Activated CD4-positive, alpha-beta T cell treated with anti-CD3 and anti-CD28 coated beads, Interleukin-2, amount 50 U/mL, for 16 hours (primary cell): ENCODE data around the gene TSC1.
"Not testable (repeated sequence)": the region's sequence is repeated elsewhere in the genome, so short reads cannot be mapped to it uniquely, and the experiment has no call there.

Experiments
- DNase-seq: peaks from one replicate; pipeline ENCODE4 v3.0.0-alpha.2; 2020

Gene TSC1

DNA sequence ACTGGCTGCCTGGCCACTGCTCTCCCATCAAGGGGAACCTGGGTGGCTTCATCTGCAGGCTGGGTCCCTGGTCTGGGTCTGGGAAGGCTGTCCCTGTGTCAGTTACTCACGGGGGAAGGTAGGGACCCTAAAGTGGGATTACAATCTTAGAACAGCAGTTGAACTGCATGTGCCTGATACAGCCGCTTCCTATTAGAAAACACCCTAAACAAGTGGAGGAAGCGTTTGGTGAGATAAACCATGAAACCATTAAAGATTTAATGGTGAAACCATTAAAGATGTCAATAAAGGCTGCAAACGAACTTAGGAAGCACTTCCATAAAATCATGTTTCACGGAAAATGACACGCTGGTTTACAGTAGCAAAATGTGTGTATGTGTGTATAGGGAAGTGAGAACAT, 31.5 kb upstream of the TSC1 start:
- DNase-seq = no peak

DNA sequence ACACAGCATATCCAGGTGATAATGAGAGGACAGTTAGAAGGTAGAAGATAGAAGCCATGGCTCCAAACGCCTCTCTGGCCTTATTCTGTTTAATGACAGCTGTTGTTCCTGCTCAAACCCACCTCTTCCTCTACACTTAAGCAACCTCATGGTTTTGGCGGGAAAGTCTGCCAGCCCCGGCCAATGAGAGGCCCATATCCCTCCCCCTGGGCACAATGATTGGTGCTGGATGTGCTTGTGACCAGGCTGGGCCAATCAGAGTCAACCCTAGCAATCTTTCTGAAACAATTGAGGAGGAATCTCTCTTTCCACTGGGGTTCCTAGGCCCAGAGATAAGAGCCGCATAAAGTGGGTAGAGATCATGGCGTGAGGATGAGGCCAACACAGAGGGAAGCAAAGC, 29.3 kb upstream of the TSC1 start:
- peak; percentile 16 for DNase-seq

DNA sequence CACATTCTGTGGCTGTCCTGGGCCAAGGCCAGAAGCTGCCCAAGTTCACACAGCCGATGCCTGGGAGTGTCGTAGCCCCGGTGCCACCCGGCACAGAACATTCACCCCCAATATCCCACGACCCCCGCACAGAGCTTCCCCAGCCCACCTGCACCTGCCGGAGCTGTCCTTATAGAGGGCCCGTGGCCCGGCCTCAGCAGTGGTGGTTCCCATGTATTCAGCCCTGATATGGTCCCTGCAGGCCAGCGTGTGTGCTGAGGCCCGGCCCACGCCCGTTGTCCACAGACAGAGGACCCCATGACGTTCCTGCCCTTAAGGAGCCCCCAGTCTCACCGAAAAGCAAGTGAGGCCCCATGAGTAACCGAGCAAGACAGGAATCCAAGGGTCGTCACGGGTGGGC, 28.8 kb upstream of the TSC1 start:
- no peak for DNase-seq

DNA sequence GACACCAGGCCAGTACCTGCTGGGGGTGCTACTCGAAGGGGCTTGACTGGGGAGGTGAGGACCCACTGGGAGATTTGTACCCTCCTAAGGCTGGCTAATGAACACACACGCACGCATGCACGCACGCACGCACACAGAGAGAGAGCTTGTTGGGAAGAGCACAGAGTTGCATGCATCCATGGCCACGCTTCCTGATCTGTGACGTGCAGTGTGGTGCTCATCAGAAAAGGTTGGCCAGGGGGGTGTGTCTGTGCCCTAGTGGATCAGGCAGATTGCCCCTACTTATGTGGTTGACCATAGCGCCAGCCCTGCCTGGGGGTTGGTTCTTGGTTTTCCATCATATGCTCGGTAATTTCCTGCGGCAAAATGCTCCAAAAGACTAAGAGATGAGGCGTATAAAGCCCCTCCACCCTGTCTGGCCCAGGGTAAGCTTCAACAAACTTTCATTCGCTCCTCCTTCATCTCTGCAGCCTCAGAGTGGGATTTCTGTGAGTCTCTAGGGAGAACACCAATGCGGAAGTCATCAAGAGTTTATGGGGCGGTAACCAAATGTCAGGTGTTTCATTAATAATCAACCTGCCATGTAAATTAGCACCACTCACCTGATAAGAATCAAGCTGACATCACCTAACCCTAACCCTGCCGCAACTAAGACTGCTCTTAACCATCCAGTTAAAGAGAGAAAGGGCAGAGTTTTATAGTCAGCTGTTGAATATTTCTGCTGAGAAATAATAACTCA, 26.1 kb upstream of the TSC1 start:
- no peak for DNase-seq

DNA sequence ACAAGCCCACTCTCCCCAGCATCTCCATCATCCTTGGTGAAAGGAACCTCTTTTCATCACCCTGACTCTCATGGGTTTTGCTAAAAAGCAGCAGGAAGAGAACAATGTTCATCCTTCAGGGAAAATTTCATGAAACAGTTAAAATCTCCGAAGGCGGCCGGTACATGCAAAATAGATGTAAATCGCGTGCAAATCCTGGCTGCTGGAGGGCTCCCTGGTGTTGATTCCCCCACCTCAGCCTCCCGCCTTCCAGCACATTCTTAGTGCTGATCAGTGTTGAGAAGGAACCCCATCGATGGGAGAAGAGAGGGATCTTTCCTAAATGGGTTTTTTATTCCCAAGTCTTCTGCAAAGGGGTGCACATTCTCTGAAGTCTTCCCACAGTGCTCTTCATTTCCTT, 25.4 kb upstream of the TSC1 start:
- DNase-seq = no peak

DNA sequence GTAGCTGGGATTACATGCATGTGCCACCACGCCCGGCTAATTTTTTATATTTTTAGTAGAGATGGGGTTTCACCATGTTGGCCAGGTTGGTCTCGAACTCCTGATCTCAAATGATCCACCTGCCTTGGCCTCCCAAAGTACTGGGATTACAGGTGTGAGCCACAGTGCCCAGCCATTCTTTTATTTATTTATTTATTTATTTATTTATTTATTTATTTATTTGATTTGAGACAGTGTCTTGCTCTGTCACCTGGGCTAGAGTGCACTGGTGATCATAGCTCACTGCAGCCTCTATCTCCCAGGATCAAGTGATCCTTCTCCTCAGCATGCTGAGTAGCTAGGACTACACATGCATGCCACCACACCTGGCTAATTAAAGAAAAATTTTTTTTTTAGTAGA, 23.5 kb upstream of the TSC1 start:
- not testable (repeated sequence) for DNase-seq

DNA sequence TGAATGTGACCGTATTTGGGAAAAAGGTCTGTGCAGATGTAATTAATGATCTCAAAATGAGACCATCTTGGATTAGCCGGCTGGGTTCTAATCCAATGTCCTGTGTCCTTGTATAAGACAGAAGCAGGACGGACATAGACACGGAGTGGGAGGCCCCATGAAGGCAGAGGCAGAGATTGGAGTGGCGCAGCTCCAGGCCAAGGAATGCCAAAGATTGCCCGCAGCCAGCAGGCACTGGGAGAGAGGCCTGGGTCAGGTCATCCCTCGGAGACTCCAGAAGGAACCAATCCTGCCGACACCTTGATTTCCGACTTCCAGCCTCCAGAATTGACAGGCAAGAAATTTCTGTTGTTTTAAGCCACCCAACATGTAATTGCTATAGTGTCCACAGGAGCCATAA, 21.1 kb upstream of the TSC1 start:
- DNase-seq = no peak

DNA sequence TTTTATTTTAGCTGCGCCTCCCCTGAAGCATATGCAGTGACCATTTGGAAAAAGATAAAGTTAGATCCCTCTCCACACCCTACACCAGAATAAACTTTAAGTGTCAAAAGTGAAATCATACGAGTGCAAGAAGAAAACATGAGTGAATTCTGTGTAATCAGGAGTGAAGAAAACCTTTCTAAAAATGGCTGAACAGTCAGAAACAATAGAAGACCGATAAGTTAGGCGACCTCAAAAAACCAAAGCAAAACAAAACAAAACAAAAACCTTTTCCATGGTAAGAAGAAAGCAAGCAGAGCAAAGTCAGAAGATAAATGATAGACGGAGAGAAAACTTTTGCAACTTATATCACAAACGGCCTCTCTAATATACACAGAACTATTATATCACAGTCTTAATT, 16.6 kb upstream of the TSC1 start:
- DNase-seq = no peak

DNA sequence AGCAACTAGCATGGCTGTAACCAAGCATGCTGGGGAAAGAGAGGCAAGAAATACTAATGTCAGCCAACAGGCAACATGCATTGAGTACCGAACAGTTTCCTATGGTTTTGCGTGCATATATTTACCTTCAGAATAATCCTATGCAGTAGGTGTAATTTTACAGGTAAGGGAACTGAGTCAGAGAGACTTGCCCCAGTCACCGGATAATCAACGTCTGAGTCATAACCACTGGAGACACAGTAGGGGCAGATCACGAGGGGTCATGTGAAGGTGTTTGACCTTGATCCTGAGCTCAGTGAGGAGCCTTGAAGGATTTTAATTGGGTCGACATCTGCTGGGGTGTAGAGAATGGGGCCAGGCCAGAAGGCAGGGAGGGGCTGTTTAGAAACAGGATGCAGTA, 13.4 kb upstream of the TSC1 start:
- DNase-seq = no peak

DNA sequence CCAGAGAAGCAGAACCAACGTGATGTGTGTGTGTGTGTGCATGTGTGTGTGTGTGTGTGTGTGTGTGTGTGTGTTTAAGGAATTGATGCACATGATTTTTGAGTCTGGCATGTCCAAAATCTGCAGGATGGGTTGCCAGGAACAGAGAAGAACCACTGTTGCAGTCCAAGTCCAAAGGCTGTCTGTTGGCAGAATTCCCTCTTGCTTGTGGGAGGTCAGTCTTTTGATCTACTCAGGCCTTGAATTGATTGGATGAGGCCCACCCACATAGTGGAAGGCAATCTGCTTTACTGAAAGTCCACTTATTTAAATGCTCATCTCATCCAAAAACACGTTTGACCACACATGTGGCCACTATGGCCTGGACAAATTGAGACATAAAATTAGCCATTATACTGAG, 11.4 kb upstream of the TSC1 start:
- DNase-seq = no peak

DNA sequence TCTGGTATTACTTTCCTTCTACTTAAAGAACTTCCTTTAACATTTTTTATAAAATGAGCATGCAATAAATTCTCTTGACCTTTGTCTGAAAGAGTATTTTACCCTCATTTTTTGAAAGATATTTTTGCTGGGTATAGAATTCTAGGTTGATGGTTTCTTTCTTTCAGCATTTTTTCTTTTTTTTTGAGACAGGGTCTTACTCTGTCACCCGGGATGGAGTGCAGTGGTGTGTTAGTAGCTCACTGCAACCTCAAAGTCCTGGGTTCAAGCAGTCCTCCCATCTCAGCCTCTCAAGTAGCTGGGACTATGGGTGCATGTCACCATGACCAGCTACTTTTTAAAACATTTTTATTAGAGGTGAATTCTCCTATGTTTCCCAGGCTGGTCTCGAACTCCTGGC, 10.7 kb upstream of the TSC1 start:
- no peak for DNase-seq

DNA sequence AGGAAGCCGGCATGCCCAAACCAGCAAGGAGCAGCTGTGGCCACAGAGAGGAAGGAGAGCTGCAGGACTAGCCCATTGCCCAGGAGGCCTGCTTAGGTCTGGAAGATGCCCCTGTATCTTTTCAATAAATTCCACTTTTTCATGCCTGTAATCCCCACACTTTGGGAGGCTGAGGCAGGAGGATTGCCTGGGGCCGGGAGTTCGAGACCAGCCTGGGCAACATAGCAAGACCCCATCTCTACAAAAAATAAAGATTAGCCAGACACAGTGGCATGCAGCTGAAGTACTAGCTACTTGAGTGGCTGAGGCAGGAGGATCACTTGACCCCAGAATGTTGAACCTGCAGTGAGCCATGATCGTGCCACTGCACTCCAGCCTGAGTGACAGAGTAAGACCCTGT, 5.3 kb upstream of the TSC1 start:
- no peak for DNase-seq

DNA sequence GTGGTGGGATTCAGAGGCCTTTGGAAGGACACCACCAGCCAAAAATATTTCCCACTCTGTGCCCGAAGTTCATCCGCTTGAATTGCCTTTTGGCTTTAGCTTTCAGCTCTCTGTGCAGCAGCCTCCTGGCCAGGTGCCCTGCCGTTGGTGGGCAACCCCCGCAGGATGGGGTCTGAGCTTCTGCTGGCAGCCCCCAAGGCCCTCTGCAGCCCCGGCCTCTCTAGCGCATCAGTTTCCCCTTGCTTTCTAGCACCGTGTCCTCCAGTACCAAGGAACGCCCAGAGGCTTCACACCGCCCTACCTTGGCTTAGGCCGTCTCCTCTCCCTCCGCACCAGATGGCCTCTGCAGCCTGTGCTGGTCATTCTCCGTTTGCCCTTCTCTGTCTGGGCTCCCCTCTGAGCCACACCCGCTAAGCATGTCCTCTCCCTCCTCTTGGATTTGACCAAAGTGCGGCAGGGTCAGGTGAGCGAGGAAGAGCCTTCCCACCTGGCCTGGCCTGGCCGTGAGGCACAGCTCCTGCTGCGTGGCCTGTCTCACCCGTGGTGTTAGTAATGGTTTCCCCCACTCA, 4.2 kb upstream of the TSC1 start:
- no peak for DNase-seq

DNA sequence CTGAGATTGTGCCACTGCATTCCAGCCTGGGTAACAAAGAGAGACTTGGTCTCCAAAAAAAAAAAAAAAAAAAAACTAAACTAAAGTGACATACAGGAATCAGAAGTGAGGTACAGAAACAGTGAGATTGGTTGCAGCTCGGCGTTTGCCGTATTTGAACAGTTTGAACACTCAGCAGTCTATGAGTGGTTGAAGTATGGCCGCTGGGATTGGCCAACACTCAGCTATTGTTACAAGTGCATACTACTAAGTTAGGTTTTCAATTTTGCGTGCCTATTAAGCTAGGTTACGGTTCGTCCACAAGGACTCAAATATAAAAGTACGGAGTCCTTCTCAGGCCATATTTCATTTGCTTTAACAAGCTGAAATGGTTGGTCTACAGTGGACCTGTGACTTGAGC, 3.3 kb upstream of the TSC1 start:
- no peak for DNase-seq

DNA sequence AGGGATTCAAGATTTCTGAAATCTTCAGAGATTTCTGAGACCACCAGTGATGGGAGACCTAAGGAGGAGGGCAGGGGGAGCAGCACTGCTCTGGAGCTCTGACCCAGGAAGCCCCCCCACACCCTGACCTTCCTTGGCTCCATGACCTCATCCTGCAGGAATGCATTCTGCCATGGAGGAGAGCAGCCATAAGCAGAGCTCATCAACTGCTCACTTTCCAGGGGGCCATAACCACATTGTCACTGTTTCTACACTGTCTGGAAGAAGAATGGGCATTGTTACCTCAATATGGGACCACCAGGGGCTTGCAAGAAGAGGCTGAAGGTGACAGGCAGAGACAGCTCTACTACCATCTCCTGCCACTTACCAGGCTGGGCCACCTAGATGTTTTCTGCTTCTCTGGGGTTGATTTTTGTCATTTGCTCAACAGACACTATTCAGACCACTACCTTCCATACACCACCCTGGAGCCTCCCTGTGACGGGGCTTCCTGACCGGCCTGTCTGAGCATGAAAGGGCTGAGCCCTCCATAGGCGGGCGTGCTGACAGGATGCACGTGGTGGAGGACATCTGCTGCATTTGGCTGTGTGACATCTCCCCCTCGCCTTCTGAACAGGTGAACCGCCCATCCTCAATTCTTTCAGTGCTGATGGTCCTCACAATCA, 2.3 kb upstream of the TSC1 start:
- DNase-seq = no peak

DNA sequence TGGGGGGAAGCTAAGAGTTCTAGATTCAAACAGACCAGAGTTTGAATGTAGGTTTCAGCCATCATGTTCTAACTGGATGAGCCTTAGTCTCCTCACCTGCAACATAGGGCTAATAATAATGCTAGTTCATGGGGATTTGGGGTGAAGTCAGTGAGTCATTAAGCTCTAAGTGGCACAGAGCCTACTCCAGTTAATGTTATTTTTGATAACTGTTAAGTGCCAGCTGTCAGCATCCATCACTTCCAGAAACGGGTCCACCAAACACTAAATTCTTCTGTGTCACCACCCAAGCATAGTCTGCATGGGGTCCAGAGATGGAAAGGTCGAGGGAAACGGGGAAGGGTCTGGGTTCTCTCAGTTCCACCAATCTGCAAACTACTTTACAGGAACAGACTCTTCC, 1.8 kb upstream of the TSC1 start:
- DNase-seq = no peak

DNA sequence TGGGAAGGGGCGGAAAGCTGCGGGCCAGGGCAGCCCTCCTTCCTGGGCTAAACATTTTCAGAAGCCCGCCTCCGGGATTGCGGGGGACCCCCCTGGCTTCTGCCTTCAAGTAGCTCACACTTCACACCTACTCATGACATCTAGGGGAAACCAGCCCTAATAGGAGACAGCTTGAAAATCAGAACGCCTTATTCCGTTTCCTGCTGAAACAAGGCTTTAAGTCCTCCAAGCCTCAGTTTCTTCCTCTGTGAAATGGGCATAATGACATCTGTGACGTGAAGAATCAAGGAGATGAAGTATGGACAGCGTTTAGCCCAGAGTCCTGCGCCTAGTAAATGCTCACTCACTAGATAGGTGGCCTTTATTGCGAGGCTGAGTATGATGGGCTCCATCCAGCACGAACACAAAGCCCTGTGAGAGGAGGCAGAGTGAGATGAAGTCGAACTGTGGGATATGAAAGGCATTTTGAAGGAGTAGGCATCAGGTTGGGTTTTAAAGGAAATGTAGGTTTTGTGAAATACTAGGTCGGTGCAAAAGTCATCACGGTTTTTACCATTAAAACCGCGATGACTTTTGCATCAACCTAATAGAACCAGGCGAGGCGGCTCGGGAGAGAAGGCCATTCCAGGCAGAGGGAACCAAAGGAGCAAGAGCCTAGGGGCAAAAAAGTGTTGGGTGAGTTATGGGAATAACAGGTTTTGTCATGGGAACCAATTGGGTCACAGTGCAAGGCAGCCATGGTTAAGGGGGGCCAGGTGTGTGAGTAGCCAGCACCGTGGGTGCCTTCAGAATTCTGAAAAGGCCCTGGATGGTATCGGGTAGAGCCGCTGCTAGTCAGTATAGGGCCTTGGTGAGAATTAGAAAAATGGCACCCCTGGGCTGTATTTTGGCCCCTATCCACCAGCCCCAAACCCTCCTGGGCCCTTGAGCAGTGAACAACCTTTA, 1.0 kb upstream of the TSC1 start:
- DNase-seq = no peak

DNA sequence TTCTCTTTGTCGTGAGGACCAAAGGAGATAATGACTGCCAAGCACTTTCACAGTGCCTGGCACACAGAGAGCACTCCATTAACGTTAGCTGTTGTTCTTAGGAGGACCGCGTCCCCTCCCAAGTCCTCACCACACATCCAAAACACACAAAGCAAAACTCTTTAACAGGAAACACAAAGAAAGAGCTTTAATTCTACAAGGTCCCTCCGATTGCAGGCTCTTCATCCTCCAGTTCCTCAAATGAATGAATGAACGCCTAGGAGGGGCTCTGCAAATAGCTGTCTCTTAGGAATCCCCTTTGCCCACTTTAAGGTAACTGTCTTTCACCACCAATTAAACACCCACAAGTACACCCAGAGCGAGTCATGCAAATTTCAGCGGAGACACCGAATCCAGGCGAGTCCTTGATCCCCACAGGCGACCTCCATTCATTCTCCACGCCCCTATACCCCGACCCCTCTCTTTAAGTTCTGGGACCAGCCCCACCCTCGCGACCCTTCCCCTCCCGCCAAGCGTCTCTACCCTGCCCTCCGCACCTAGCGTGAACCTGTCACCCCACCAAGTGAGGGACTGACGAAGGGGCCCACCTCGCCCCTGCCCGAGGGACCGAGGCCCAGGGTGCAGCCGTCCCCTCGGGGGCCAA, 644 bp downstream of the TSC1 start:
- no peak for DNase-seq

DNA sequence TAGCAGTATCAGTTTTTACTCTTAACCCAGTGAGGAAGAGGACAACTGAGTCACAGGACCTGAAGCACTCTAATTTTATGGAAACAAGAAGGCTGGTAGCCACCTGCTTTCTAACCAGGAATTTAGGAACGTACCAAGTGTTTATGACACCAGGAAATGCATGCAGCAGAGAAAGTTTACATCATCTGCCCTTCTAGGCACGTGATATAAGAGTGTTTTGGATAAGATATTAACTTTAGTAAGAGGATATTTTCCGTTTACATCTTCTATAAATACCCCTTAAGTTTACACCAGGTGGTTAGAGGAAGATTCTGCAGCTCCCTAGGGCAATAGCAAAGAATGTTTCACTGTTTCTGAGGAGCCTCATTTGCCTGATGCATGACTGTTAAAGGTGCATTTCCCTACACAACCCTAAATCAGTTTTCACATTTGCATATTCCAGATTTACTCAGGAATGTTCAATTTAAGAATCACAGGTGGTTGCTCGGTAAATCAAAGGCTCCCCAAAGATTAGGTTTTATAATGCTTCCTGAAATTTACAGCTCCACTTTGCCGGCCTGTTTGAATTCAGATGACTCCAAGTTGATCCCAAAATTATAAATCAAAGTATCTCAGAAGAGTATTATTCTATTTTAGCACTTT, 1.8 kb downstream of the TSC1 start:
- no peak for DNase-seq

DNA sequence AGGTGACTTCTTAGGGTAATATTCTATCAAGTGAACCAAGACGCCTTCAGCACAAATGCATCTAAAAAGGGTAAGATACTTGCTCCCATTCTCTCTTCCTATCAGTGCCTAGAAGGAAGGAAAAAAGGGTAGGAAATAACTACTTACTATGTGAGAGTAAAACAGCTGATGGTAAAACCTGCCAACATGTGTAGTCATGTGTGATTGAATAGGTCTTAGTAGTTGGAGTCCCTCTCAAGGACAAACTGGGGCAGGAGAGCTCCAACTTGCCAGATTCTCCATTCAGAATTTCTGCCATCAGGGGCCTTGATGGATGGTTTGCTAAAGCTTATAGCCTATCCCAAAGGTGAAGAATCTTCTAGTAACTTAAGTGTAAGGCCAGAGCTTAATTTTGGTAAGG, 5.2 kb downstream of the TSC1 start:
- DNase-seq = no peak

DNA sequence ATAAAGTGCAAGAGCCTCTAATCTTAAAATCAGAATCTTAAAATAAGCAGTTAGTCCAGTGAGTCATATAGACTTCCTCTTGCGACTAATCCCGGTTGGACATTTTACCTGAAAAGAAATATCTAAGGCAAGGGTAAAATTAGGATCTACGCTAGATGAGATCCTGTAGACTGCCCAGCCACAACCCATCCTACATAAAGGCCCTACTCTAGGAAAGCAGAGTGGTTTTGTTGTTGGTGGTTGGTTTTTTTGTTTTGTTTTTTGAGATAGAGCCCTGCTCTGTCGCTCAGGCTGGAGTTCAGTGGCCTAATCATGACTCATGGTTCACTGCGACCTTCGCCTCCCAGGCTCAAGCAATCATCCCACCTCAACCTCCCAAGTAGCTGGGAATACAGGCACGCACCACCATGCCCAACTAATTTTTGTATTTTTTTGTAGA, 6.9 kb downstream of the TSC1 start:
- DNase-seq = no peak

DNA sequence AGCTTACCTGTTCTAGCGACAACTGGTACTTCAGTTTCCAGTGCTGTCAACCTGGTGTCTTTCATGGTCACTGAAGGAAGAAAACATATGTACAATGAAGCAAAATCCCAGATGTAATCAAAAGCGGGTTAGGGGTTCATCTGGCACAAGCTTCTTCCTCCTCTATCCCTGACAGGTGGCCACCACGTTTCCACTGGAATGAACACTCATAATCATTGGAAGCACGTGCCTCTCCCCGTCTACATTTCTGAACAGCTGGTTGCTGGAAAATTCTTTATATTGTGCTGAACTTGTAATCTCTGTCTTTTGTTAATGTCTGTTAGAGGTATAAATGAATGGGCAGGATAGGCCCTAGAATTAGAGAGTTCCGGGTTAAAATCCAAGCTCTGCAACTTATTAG, 9.4 kb downstream of the TSC1 start:
- no peak for DNase-seq
